GM12864 (cell line): ENCODE data around the gene C16orf96.

Source experiments
- DNase-seq: peaks from one replicate; pipeline ENCODE4 v3.0.0-alpha.2; 2011; ENCODE audit warnings: low read depth
- H3K4me3 ChIP-seq: 2 replicates; pipeline ENCODE4 v1.5.1; 2011; ENCODE audit warnings: mild to moderate bottlenecking, low read depth, low read length, control low read depth
- CTCF ChIP-seq: IDR thresholded peaks from 2 replicates; pipeline ENCODE4 v1.5.1; 2011; ENCODE audit warnings: low read depth, mild to moderate bottlenecking, moderate library complexity, low read length, control low read depth, inconsistent platforms; ENCODE audit errors: missing control alignments

Gene C16orf96

GRCh38 chr16:4637501-4638166 is 81.5 kb downstream of the C16orf96 start:
- DNase-seq: no peak
- no peak overlapping the region for H3K4me3 ChIP-seq
- TF ChIP-seq CTCF: no peak

GRCh38 chr16:4639899-4640509 is 83.9 kb downstream of the C16orf96 start:
- TF ChIP-seq CTCF: no peak
- H3K4me3 ChIP-seq: no peak overlapping the region
- DNase-seq: no peak

DNA sequence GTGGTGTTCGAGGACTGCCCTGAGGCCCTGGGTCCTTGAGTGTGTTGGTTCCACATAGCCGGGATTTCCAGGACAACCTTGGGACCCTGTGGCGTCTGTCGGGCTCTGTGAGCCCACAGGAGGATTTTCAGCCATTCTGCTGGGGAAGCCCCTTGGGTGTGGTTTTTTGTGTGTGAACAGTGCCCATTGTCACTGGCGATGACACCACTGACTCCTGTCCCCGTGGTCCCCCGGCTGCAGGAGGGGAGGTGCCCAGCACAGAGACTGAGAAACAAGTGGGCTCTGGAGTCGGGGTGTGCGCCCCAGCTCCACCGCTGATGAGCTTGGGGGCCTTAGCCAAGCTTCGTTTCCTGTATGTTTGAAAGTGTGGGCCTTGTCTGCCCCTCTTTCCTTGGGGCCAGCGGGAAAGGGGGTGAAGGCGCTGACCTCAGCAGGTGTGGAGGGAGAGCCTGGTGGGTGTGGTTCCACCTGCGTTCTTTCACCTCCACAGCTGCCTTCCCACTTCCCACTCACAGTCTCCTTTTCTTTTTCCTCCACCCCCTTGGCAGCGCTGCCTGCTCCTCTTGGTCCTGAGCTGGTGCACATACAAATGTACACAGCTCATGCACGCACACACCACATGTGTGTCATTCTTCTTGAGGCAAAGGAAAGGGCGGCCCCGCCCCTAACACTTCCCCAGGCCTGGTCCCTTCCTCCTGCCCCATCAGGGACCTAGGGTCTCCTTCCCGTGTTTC is 84.6 kb downstream of the C16orf96 start:
- no peak for DNase-seq
- no peak overlapping the region for H3K4me3 ChIP-seq
- TF ChIP-seq CTCF: no peak

DNA sequence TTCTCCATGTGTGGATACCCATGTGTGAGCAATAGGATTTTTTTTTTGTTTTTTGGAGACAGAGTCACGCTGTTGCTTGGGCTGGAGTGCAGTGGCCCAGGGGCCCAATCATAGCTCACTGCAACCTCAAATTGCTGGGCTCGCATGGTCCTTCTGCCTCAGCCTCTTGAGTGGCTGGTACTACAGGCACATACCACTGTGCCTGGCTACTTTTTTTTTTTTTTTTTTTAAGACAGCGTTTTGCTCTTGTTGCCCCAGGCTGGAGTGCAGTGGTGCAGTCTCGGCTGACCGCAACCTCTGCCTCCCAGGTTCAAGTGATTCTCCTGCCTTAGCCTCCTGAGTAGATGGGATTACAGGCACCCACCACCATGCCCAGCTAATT is 85.2 kb downstream of the C16orf96 start:
- TF ChIP-seq CTCF: no peak
- H3K4me3 ChIP-seq: no peak overlapping the region
- DNase-seq: no peak

DNA sequence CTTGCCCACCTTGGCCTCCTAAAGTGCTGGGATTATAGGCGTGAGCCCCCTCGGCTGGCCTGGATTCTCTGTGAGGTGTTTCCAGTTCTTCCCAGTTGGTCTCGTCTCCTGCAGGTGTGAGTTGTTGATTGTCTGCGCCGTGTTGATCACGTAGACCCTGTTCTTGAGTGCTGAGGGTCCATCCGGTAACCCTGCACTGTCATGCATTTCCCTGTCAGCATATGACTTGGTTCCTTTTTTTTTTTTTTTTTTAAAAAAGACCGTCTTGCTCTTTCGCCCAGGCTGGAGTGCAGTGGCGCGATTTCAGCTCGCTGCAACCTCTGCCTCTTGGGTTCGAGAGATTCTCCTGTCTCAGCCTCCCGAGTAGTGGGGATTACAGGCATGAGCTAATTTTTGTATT is 85.8 kb downstream of the C16orf96 start:
- no peak for DNase-seq
- H3K4me3 ChIP-seq: no peak overlapping the region
- TF ChIP-seq CTCF: no peak

DNA sequence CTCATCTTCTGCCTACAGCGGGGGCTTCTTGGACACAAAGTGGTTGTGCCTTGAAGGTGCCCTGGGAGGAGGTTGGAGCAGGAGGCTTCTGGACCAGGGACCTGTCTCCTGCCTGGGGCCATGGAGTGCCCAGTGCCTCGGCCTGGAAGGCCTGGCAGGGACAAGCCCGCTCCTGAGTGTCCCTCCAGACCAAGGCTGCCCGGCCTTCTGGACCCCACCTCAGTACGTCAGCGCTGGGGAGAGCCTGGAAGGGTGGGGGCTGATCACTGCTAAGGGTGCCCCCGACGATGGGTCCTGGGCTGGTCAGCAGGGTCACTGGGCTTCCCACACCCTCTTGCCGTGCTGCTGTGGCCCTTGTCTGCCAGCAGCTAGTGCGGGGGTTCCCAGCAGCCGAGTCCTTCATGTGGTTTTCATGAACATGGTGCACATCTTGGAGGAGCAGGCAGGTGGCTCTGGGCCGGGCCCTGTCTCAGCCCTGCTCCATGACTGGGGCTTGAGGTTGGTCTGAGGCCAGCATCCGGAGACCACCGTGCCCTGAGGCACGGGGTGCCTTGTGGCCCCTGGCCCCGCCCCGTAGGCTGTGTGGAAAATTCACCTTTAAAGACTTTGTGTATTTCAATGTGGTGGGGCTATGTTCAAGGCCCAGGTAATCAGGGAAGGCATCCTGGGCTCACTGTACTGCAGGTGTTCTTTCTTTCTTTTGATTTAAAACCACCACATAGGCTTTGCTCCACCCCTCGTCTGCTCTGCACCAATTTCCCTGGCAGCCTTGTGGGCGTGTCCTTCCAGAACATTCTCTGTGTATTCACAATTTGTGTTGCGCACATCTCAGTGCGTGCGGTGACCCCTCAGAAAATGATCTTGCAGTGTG is 90.9 kb downstream of the C16orf96 start:
- no peak overlapping the region for H3K4me3 ChIP-seq
- DNase-seq: no peak
- no peak for TF ChIP-seq CTCF
